ENCODE results near the gene CHST11.

GRCh38 chr12:104456417-104456949 is at the start of gene CHST11:
- TF ChIP-seq POLR2A (IDR thresholded peaks at IDR 0.05) = peak in 2 of 3 donors; percentile 37 to 53
- TF ChIP-seq, protein P1, sequence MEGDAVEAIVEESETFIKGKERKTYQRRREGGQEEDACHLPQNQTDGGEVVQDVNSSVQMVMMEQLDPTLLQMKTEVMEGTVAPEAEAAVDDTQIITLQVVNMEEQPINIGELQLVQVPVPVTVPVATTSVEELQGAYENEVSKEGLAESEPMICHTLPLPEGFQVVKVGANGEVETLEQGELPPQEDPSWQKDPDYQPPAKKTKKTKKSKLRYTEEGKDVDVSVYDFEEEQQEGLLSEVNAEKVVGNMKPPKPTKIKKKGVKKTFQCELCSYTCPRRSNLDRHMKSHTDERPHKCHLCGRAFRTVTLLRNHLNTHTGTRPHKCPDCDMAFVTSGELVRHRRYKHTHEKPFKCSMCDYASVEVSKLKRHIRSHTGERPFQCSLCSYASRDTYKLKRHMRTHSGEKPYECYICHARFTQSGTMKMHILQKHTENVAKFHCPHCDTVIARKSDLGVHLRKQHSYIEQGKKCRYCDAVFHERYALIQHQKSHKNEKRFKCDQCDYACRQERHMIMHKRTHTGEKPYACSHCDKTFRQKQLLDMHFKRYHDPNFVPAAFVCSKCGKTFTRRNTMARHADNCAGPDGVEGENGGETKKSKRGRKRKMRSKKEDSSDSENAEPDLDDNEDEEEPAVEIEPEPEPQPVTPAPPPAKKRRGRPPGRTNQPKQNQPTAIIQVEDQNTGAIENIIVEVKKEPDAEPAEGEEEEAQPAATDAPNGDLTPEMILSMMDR (IDR thresholded peaks at IDR 0.05) = peak in 6 of 7 experiments; percentile 14 to 48 (median 43)
